Dendritic cell treated with granulocyte-macrophage colony-stimulating factor and Interleukin-4, amounts not matched to agents 40 ng/mL and 50 ng/mL, for 4 days (primary cell): ENCODE data around the gene IGSF5.

Experiments used
- H3K27ac Mint-ChIP-seq: one replicate; pipeline ENCODE4 v1.8.0; 2022; ENCODE audit warnings: mild to moderate bottlenecking, mixed read lengths
- H3K27me3 Mint-ChIP-seq: one replicate; pipeline ENCODE4 v1.8.0; 2022; ENCODE audit warnings: mild to moderate bottlenecking, mixed read lengths
- H3K36me3 Mint-ChIP-seq: one replicate; pipeline ENCODE4 v1.8.0; 2022; ENCODE audit warnings: low read depth, mixed read lengths
- H3K4me1 Mint-ChIP-seq: one replicate; pipeline ENCODE4 v1.8.0; 2022; ENCODE audit warnings: low read depth, mixed read lengths
- H3K4me3 Mint-ChIP-seq: one replicate; pipeline ENCODE4 v1.8.0; 2022; ENCODE audit warnings: mild to moderate bottlenecking, moderate library complexity, mixed read lengths
- H3K9me3 Mint-ChIP-seq: one replicate; pipeline ENCODE4 v1.8.0; 2022; ENCODE audit warnings: mixed read lengths
- intact Hi-C: fragments of 100-400 bp; cut with micrococcal nuclease; formaldehyde crosslinking; loops from one replicate; pipeline ENCODE4 v1.15.0; 2022

IGSF5 gene

GRCh38 chr21:39763272-39763970 is 18.4 kb downstream of the IGSF5 start:
- Mint-ChIP-seq H3K9me3 (peaks cover 9% of the 10 kb centered on the region), H3K4me1 (no peaks in the 10 kb centered on the region), H3K27me3 (no peaks in the 10 kb centered on the region), H3K36me3 (no peaks in the 10 kb centered on the region), H3K27ac (no peak overlapping the region), H3K4me3 (no peak overlapping the region)
- intact Hi-C loops: no loop called here

DNA sequence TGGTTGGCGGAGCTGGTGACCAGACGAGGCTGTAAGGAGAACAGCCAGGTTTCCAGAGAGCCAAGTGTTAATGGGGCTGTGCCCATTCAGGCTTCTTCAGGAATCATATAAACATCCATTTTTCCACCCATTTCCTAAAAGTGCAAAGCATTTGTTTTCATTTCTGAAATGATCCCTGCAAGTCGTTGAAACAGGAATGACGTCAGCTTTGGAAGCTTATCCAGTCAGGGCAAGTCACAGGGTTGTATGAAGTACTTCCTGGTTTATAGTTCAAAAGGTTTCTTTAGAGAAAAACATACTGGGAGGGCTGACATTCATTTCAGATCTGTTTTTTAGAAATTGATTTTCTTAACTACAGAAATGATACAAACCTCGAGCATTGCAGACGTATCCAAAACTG is 29.2 kb downstream of the IGSF5 start:
- no peaks in the 10 kb centered on the region for H3K9me3 Mint-ChIP-seq
- no peaks in the 10 kb centered on the region for H3K27me3 Mint-ChIP-seq
- H3K27ac Mint-ChIP-seq: no peak overlapping the region
- H3K4me1 Mint-ChIP-seq: peaks cover 4% of the 10 kb centered on the region
- intact Hi-C loops: no loop called here
- no peaks in the 10 kb centered on the region for H3K36me3 Mint-ChIP-seq
- no peak overlapping the region for H3K4me3 Mint-ChIP-seq

DNA sequence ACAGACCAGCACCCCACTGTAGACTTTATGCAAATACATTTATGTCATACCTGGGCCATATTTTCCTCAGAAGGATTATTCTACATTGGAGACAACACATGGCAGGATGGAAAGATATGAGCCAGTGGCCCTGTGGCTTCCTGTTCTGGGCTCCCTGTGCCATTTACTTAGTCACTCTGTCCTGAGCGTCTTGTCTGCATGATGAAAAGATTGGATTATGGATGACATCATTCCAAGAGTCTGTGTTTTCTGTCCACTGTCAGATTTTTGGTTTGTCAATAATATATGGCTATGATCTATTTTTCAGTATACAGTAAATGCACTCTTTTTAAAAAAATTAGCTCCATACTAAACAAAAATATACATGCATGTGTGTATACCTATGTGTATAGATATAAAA is 30.8 kb downstream of the IGSF5 start:
- H3K9me3 Mint-ChIP-seq: no peaks in the 10 kb centered on the region
- intact Hi-C loops: no loop called here
- H3K36me3 Mint-ChIP-seq: no peaks in the 10 kb centered on the region
- no peak overlapping the region for H3K27ac Mint-ChIP-seq
- no peak overlapping the region for H3K4me3 Mint-ChIP-seq
- no peaks in the 10 kb centered on the region for H3K27me3 Mint-ChIP-seq
- H3K4me1 Mint-ChIP-seq: peaks cover 4% of the 10 kb centered on the region

GRCh38 chr21:39776589-39776988 is 31.6 kb downstream of the IGSF5 start:
- intact Hi-C loops: no loop called here
- H3K4me3 Mint-ChIP-seq: no peak overlapping the region
- no peak overlapping the region for H3K27ac Mint-ChIP-seq
- H3K4me1 Mint-ChIP-seq: peaks cover 4% of the 10 kb centered on the region
- H3K27me3 Mint-ChIP-seq: no peaks in the 10 kb centered on the region
- no peaks in the 10 kb centered on the region for H3K36me3 Mint-ChIP-seq
- no peaks in the 10 kb centered on the region for H3K9me3 Mint-ChIP-seq

- no peaks in the 10 kb centered on the region for H3K36me3 Mint-ChIP-seq
- H3K27me3 Mint-ChIP-seq: peaks cover 2% of the 10 kb centered on the region
- no peak overlapping the region for H3K27ac Mint-ChIP-seq
- no peaks in the 10 kb centered on the region for H3K9me3 Mint-ChIP-seq
- H3K4me3 Mint-ChIP-seq: no peak overlapping the region
- peaks cover 3% of the 10 kb centered on the region for H3K4me1 Mint-ChIP-seq
- intact Hi-C loops: no loop called here
Observed at GRCh38 chr21:39781331-39781730, 36.3 kb downstream of the IGSF5 start.

GRCh38 chr21:39788383-39788782 is 43.4 kb downstream of the IGSF5 start:
- intact Hi-C loops: no loop called here
- H3K9me3 Mint-ChIP-seq: no peaks in the 10 kb centered on the region
- H3K27me3 Mint-ChIP-seq: peaks cover under 1% of the 10 kb centered on the region
- no peaks in the 10 kb centered on the region for H3K4me1 Mint-ChIP-seq
- H3K36me3 Mint-ChIP-seq: no peaks in the 10 kb centered on the region
- no peak overlapping the region for H3K4me3 Mint-ChIP-seq
- no peak overlapping the region for H3K27ac Mint-ChIP-seq

DNA sequence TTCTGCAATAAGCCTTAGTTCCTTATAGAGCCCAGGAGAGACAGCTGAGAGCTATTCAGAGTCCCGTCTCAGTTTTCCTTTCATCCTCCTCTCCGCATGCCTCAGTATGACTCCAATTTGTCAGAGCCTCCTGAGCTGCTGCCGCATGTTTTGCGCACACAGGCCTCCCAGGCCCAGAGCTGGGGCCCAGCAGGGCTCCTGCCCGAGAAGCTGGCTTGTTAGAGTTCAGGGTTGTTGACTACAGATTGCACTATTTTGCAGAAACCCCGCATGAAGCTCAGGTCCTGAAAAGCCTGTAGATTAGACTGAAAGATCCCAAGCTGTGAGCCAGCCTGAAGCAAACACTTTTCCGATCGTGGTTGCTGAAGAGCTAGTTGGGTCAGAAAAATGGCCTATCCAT is 51.5 kb downstream of the IGSF5 start:
- no peak overlapping the region for H3K4me3 Mint-ChIP-seq
- no peaks in the 10 kb centered on the region for H3K4me1 Mint-ChIP-seq
- peaks cover 2% of the 10 kb centered on the region for H3K27me3 Mint-ChIP-seq
- H3K9me3 Mint-ChIP-seq: no peaks in the 10 kb centered on the region
- intact Hi-C loops: no loop called here
- no peak overlapping the region for H3K27ac Mint-ChIP-seq
- H3K36me3 Mint-ChIP-seq: no peaks in the 10 kb centered on the region

- Mint-ChIP-seq H3K4me3 (no peak overlapping the region), H3K27me3 (no peaks in the 10 kb centered on the region)
Observed at GRCh38 chr21:39799178-39799577, 54.2 kb downstream of the IGSF5 start.

GRCh38 chr21:39800311-39800710 is 55.3 kb downstream of the IGSF5 start:
- no peaks in the 10 kb centered on the region for H3K9me3 Mint-ChIP-seq
- H3K4me3 Mint-ChIP-seq: no peak overlapping the region
- H3K4me1 Mint-ChIP-seq: no peaks in the 10 kb centered on the region
- intact Hi-C loops: no loop called here
- H3K27me3 Mint-ChIP-seq: no peaks in the 10 kb centered on the region
- H3K36me3 Mint-ChIP-seq: no peaks in the 10 kb centered on the region
- H3K27ac Mint-ChIP-seq: no peak overlapping the region

More at GRCh38 chr21:39799178-39799577, 54.2 kb downstream of the IGSF5 start:
- intact Hi-C loops: no loop called here
- no peaks in the 10 kb centered on the region for H3K9me3 Mint-ChIP-seq
- H3K4me1 Mint-ChIP-seq: no peaks in the 10 kb centered on the region
- H3K36me3 Mint-ChIP-seq: no peaks in the 10 kb centered on the region
- no peak overlapping the region for H3K27ac Mint-ChIP-seq

DNA sequence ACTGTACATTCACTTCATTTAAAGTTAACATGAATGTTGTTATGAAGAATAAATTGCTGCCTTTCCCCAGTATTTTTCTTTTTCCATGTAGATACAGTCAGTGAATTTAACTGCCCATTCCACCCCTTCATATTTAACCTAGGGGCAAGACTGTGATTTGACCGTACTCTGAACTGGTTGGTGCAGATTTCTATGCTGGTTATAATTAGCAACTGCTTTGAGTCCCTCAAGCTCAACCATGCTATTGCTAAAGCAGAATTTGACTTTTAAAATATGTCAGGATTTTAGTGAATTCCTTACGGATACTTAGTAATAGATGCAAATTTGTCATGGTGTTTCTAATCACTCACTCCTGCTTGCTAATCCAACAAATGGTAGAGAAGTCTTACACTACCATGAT is 57.2 kb downstream of the IGSF5 start:
- Mint-ChIP-seq H3K36me3 (no peaks in the 10 kb centered on the region), H3K27me3 (no peaks in the 10 kb centered on the region), H3K4me3 (no peak overlapping the region), H3K9me3 (no peaks in the 10 kb centered on the region), H3K27ac (no peak overlapping the region), H3K4me1 (no peaks in the 10 kb centered on the region)
- intact Hi-C loops: no loop called here

DNA sequence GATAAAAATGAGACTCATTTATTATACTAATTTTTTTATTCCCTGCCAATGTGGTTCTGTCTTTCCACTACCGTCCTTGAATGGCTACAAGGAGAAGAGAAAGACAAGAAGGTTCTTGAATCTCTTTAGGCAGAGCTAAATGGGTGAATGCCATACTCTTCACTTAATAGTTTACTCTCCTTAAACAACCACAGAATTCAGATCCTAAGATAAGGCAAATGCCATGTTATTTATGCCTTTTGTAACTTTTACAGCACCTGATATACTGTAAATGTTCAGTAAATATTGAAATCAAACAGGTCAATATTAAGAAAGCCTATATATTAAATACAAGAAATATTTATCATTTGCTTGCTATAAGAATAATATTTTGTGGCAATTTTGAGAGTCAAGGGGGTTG is 58.4 kb downstream of the IGSF5 start:
- no peaks in the 10 kb centered on the region for H3K4me1 Mint-ChIP-seq
- H3K36me3 Mint-ChIP-seq: no peaks in the 10 kb centered on the region
- H3K9me3 Mint-ChIP-seq: no peaks in the 10 kb centered on the region
- H3K27ac Mint-ChIP-seq: no peak overlapping the region
- no peaks in the 10 kb centered on the region for H3K27me3 Mint-ChIP-seq
- intact Hi-C loops: no loop called here
- no peak overlapping the region for H3K4me3 Mint-ChIP-seq

DNA sequence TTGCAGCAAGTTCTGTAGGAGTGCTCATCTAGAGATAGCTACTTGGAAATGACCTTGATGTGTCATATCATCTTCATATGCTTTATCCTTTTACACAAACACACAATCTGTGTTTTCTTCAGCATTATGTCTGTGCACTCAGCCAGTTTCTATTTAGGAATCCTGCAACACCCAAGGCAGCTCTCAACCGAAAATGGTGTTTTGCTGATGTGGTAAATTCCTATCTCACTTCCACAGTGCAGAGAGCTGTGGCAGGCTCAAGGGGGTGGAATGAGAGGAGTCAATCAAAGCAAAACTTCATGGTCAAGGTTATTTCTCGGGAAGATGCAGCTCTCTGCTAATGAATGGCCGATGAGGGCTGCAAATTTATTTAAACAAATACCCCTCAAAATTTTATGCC is 59.3 kb downstream of the IGSF5 start:
- no peak overlapping the region for H3K27ac Mint-ChIP-seq

DNA sequence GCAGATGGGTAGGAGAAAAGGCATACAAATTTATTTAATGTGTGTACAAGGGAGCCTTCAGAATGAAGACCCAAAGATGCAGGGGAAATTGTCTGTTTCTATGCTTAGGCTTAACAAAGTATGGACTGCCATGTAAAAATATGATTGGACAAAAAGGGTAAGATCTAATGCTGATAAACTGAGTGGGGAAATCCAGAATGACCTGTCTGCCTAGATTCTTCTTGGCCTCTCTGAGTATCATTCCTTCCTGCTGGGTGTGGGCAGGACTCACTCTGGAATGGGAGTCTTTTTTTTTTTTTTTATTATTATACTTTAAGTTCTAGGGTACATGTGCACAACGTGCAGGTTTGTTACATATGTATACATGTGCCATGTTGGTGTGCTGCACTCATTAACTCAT is 61.0 kb downstream of the IGSF5 start:
- no peaks in the 10 kb centered on the region for H3K36me3 Mint-ChIP-seq
- H3K4me3 Mint-ChIP-seq: no peak overlapping the region
- H3K27ac Mint-ChIP-seq: no peak overlapping the region
- no peaks in the 10 kb centered on the region for H3K27me3 Mint-ChIP-seq
- no peaks in the 10 kb centered on the region for H3K4me1 Mint-ChIP-seq
- no peaks in the 10 kb centered on the region for H3K9me3 Mint-ChIP-seq
- intact Hi-C loops: no loop called here

More for the DNA sequence above, 59.3 kb downstream of the IGSF5 start:
- no peak overlapping the region for H3K4me3 Mint-ChIP-seq
- intact Hi-C loops: no loop called here
- no peaks in the 10 kb centered on the region for H3K36me3 Mint-ChIP-seq
- H3K4me1 Mint-ChIP-seq: no peaks in the 10 kb centered on the region
- H3K27me3 Mint-ChIP-seq: no peaks in the 10 kb centered on the region
- no peaks in the 10 kb centered on the region for H3K9me3 Mint-ChIP-seq

DNA sequence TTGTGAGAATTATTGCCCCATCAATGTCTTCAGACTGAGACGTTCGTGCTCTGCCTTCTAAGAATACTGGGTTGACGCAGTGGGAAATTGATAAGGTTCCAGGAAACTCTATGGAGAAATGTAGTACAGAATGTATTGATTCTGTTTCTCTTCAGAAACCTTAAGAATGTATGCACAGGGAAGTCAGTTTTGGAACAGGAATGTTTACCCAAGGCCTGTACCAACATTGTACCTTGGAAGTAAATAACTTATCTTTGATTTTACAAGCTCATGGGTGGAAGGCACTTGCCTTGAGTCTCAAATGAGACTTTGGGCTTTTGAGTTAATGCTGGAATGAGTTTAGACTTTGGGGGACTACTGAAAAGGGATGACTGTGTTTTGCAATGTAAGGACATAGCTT is 62.8 kb downstream of the IGSF5 start:
- intact Hi-C loops: no loop called here
- Mint-ChIP-seq H3K9me3 (no peaks in the 10 kb centered on the region), H3K4me3 (no peak overlapping the region), H3K27me3 (no peaks in the 10 kb centered on the region), H3K27ac (no peak overlapping the region), H3K36me3 (no peaks in the 10 kb centered on the region), H3K4me1 (no peaks in the 10 kb centered on the region)

DNA sequence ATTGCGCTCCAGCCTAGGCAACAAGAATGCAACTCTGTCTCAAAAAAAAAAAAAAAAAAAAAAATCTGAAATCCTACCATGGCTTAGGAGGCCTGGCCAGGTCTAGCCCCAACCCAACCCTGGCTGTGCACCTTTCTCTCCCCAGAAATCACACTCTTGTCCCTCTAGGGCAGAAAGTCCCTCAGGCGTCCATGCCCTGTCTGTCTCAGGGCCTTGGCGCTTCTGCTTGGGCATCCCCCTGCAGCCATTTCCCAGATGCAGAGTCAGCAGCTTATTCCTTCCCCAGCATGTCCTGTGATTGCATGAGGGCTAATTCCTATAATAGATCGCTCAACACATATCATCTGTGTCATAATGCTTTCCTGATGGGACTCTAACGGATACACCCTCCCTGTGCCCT is 65.0 kb downstream of the IGSF5 start:
- Mint-ChIP-seq H3K36me3 (no peaks in the 10 kb centered on the region), H3K4me1 (no peaks in the 10 kb centered on the region), H3K4me3 (no peak overlapping the region), H3K27me3 (no peaks in the 10 kb centered on the region), H3K9me3 (no peaks in the 10 kb centered on the region), H3K27ac (no peak overlapping the region)
- intact Hi-C loops: no loop called here
